NCI-H2029 treated with DMSO at 0.1 percent for 48 hours (cell line): ENCODE results near the gene HCFC1.
"Not testable (repeated sequence)": the region's sequence is repeated elsewhere in the genome, so short reads cannot be mapped to it uniquely, and the experiment has no call there.

ENCODE experiments used
- DNase-seq: peaks from one replicate; lab custom pipeline; 2025; lab: John Stamatoyannopoulos, UW

HCFC1 gene

DNA sequence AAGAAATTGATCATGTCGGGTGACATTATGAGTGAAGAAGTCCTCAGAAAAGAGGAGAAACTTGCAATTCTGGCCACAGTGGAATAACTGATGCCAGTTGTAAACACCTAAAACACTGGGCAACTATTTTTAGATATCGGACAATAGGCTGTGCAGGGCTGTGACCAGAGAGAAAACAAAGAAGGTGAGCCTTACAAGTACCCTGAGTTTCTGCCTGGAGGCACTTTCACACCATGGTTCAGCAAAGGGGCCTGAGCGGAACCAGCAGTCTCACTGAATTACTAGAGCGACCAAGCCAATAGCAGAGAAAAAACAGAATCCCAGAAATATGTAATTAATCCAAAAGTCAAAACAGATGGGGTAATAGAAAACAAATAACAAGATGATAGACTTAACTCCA is 36.9 kb upstream of the HCFC1 start:
- DNase-seq, result no peak

GRCh38 chrX:154006947-154007346 is 35.3 kb upstream of the HCFC1 start:
- DNase-seq, result no peak

- DNase-seq, result no peak
These were observed 32.7 kb upstream of the HCFC1 start for GRCh38 chrX:154004315-154004714.

DNA sequence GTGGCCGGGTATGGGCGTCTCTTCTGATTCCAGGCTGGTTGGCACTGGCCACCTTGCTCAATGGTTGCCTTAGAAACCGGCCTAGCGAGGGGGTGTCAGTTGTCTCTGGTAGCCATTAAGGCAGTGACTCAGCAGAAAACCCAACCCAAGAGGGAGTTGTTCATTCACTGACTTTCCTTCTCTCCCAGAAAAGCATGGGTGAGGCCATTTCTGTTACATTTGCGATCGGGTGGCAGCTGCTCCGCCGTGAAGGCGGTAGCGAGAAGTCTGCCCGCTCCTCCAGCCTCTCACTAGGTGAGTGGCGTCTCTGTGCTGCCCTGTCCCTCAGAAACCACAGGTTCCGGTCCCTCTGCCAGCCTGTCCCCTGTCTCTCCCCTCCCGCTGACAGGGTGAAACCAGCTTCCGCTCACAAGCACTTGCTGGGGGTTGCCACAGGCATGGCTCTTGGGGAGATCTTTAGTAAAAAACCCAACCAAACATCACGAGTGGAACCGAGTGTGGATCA is 30.6 kb upstream of the HCFC1 start:
- peak; percentile 62 for DNase-seq

- no peak for DNase-seq
These were observed 28.4 kb upstream of the HCFC1 start for GRCh38 chrX:154000051-154000450.

GRCh38 chrX:153999359-154000037 is 27.9 kb upstream of the HCFC1 start:
- no peak for DNase-seq

DNA sequence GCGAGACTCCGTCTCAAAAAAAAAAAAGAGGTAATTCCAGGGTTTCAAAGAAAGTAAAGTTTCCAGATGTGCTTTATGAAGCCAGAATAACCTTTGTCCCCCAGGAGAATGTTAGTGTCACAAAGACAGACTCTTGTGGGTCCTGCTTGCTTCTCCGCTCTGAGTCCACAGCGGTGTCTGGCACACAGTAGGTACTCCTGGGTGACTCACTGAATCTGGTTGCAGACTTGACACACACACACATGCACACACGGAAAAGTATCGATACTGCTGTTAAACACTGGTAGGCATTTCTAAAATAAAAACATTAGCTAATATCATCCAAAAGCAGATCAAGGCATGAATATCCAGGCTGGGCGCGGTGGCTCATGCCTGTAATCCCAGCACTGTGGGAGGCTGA is 23.9 kb upstream of the HCFC1 start:
- no peak for DNase-seq

- DNase-seq, result not testable (repeated sequence)
These were observed 22.8 kb upstream of the HCFC1 start for GRCh38 chrX:153994398-153994797.

DNA sequence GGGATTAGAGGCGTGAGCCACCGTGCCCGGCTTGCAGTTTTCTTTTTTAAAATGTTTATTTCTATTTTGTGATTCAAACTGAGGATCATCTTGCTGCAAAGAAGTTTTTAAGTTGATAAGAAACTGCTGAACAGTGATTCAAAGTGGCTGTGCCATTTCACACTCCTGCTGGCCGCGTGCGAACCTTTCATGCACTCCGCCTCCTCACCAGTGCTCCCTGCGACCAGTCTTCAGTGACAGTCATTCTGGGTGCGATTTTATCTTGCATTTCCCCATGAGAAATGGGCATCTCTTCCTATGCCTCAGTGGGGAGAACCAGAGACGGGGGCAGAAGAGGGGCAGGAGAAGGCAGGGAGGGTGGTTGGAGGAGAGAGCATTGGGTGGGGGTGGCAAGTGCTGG is 22.4 kb upstream of the HCFC1 start:
- DNase-seq, result no peak

GRCh38 chrX:153993079-153993478 is 21.5 kb upstream of the HCFC1 start:
- no peak for DNase-seq

DNA sequence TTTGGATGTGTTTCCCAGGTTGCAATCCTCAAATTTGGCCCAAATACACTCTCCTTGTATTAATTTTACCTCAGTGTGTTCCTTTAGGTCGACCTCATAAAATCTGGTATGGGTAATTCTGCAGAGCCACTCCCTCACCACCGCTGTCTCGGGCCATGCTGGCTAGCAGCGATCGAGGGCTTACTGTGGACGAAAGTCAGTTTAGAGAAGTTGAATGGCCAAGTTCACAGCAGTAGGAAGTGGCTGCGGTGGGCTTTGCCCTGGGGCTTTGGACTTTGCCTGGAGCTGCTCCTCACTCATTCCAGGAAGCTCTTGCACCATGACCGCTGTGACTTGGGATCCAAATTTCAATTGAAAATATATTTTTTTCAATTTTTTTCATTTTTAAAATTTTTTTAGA is 20.6 kb upstream of the HCFC1 start:
- DNase-seq, result no peak

- no peak for DNase-seq
These were observed 19.5 kb upstream of the HCFC1 start for GRCh38 chrX:153991013-153991580.

DNA sequence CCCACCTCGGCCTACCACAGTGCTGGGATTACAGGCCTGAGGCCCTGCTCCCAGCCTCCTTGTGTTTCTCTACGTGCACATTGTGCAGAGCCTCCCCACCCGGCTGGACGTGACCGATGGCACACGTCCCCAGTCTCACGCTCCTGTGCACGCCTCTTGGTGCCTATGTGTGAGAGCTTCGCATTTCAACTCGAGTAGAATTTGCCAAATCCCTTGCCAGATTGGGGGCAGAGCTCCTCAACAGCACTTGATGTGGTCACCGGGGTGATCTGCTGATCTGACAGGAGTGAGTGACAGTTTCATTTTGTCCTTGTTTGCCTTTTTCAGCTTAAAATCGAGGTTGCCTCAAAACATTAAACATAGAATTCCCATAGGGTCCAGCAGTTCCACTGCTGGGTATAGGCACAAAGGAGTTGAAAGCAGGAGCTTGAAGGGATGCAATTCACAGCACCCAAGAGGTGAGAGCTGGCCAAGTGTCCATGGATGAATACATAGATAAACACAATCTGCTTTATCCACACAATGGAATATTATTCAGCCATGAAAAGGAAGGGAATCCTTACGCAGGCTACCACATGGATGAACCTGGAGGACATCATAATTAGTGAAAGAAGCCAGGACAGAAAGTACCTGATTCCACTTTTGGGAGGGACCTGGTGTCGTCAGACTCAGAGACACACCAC is 18.5 kb upstream of the HCFC1 start:
- DNase-seq, result no peak

GRCh38 chrX:153988493-153988892 is 16.9 kb upstream of the HCFC1 start:
- DNase-seq, result no peak

DNA sequence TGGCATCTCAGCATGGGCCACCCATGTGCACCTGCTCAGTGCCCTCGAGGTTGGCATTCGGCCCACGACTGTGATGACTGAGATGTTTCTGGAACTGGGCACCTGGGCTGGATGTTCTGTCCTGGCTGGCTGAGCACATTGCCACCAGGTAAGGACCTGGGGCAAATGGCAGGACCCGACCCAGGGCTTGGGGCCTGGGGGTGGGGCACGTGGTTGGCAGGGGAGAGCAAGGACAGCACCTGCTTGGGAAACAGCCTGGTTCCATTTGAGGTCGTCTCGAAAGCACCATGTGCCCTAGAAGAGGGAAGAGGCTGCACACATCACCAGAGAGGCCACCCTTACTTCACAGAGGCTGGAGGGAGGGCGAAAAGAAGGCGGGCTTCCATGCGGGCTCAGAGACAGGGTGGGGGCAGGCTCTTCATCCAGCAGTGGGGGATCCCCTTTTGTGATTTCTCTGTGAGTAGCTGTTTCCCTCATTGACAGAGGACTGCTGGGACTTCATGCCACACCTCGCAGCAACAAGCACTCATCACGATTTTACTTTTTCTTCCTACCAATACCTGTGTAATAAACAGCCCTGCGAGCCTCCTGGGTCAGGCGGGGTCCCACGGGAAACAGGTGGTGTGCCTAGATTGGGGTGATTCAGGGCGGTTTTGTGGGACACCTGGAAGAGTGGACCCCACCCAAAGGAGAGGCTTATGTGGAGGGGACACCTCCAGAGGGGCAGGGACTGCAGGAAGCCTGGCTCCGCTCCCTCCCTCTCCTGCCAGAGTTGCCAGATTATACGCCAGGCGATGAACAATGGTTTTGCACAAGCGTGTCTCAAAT is 12.9 kb upstream of the HCFC1 start:
- no peak for DNase-seq

DNA sequence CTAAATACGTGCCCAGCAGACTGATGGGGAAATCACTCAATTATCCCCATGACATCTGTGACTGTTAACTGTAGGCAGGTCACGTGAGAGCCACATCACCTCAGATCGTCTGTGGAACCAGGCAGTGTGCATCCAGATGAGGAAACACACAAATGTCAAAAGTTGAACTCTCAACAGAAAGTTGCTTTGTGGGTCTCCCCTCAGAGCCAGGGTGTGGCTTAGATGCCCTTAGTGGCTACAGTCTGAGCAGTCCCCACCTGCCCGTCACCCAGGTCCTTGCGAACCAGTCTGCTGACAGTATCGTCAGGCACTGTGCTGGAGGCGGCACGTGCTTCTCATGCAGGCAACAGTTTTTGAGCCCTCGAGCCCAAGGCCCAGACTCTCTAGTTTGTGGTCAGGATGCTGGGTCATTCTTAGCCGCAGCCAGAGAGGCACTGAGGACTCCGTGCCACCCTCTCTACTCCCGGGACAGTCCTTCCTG is 11.7 kb upstream of the HCFC1 start:
- no peak for DNase-seq

DNA sequence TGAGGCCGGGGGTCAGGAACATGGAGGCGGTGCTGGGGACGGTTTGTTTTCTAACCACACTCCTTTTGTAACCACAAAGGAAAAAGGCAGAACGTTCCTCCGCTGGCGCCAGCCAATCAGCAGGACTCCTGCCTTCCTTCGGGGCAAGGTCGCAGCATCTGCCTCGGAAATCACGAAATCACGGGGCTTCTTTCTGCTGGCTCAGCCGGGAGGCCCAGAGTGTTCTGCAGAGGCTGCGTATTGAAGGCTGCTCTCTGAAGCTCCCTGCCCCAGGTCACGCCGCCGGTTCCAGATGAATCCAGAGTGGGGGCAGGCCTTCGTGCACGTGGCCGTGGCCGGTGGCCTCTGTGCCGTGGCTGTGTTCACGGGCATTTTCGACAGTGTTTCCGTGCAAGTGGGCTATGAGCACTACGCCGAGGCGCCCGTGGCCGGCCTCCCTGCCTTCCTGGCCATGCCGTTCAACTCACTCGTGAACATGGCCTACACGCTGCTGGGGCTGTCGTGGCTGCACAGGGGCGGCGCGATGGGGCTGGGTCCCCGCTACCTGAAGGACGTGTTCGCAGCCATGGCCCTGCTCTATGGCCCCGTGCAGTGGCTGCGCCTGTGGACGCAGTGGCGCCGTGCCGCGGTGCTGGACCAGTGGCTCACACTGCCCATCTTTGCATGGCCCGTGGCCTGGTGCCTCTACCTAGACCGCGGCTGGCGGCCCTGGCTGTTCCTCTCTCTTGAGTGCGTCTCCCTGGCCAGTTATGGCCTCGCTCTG is 10.3 kb upstream of the HCFC1 start:
- DNase-seq, result no peak

- DNase-seq, result no peak
These were observed 9.6 kb upstream of the HCFC1 start for GRCh38 chrX:153981231-153981630.

GRCh38 chrX:153980394-153980793 is 8.8 kb upstream of the HCFC1 start:
- DNase-seq, result not testable (repeated sequence)

DNA sequence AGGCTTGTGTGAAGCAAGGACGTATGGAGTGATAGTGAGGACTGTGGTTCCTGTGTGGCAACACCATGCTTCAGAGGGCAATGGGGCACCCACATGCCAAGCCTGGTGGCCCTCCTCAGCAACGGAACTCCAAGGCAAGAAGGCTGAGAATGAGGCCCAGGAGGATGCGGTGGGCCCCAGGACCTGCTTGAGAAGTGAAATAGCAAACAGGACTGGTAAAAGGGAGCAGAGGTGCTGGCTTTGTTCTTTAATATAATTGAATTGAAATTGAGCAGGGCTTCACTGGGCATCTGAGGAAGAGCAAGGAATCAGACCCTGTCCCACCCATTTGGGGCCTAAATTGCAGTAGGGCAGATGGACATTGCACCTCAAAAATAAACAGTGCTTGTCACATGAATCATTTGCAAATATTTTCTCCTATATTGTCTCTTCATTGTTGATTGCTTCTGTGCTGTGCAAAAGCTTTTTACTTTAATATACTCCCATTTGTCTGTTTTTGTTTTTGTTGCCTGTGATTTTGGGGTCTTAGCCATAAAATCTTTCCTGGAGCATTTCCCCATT is 3.2 kb upstream of the HCFC1 start:
- no peak for DNase-seq
